Activated B cell treated with CpG ODN at 0.5 μM for 24 hours (primary cell): ENCODE data around the gene SPTBN5. TPM values are rescaled to one million over a fixed set of nuclear protein-coding genes. Genes with fewer than 3 reads are reported as not detected.

Experiments
- ATAC-seq: fragments of 200-7000 bp; cut with Tn5 transposase; one replicate; pipeline ENCODE4 v1.10.0; 2021; ENCODE audit warnings: low read depth, mild to moderate bottlenecking, moderate library complexity
- CTCF ChIA-PET: fragments of 350-600 bp; sonication (Branson Sonifier 250); formaldehyde crosslinking; loops from one replicate; lab custom pipeline; 2021; ENCODE audit warnings: antibody characterized with exemption; lab: Charles Lee
- POLR2A ChIA-PET: fragments of 350-600 bp; sonication (Branson Sonifier 250); formaldehyde crosslinking; loops from one replicate; lab custom pipeline; 2021; ENCODE audit warnings: antibody characterized with exemption; lab: Charles Lee
- DNase-seq: peaks from one replicate; pipeline ENCODE4 v3.0.0; 2022
- H3K27ac Mint-ChIP-seq: one replicate; pipeline ENCODE4 v1.8.0; 2020; ENCODE audit warnings: mixed read lengths
- H3K27me3 Mint-ChIP-seq: one replicate; pipeline ENCODE4 v1.8.0; 2021; ENCODE audit warnings: mixed read lengths
- H3K36me3 Mint-ChIP-seq: one replicate; pipeline ENCODE4 v1.8.0; 2021; ENCODE audit warnings: low read depth, mixed read lengths
- H3K4me1 Mint-ChIP-seq: one replicate; pipeline ENCODE4 v1.8.0; 2021; ENCODE audit warnings: mixed read lengths
- H3K4me3 Mint-ChIP-seq: one replicate; pipeline ENCODE4 v1.8.0; 2020; ENCODE audit warnings: mild to moderate bottlenecking, mixed read lengths
- H3K9me3 Mint-ChIP-seq: one replicate; pipeline ENCODE4 v1.8.0; 2020; ENCODE audit warnings: mixed read lengths
- intact Hi-C: fragments of 100-400 bp; cut with micrococcal nuclease; formaldehyde crosslinking; loops from one replicate; pipeline ENCODE4 v1.15.1; 2024
- total RNA-seq: library from RNA; stranded (reverse); gene quantifications from 2 replicates; pipeline ENCODE4 v1.2.3, GENCODE V29; 2022
- TF ChIP-seq, protein P1 (sequence below): fragments of 200-600 bp; IDR thresholded peaks from one replicate; pipeline ENCODE4 v1.8.0; 2022; ENCODE audit warnings: antibody characterized with exemption, mild to moderate bottlenecking

The SPTBN5 gene
- total RNA-seq, 1 donor from 2014 or later, result 1.1 TPM

DNA sequence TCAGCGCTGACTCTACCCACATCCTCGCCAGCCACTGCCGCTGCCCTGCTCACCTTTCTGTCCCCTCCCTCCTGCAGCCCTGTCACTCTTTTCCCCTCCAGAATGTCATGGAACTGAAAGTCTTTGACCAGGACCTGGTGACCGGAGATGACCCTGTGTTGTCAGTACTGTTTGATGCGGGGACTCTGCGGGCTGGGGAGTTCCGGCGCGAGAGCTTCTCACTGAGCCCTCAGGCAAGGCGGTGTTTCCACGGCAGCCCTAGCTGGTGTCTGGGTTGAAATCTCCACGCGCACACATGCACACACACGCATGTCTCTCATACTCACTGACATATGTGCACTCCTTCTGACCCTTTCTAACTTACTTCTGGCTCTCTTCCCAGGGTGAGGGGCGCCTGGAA, 53.2 kb downstream of the SPTBN5 start:
- intact Hi-C loops, result no loop called here
- TF ChIP-seq, protein P1, sequence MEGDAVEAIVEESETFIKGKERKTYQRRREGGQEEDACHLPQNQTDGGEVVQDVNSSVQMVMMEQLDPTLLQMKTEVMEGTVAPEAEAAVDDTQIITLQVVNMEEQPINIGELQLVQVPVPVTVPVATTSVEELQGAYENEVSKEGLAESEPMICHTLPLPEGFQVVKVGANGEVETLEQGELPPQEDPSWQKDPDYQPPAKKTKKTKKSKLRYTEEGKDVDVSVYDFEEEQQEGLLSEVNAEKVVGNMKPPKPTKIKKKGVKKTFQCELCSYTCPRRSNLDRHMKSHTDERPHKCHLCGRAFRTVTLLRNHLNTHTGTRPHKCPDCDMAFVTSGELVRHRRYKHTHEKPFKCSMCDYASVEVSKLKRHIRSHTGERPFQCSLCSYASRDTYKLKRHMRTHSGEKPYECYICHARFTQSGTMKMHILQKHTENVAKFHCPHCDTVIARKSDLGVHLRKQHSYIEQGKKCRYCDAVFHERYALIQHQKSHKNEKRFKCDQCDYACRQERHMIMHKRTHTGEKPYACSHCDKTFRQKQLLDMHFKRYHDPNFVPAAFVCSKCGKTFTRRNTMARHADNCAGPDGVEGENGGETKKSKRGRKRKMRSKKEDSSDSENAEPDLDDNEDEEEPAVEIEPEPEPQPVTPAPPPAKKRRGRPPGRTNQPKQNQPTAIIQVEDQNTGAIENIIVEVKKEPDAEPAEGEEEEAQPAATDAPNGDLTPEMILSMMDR, result no peak
- no peaks in the 10 kb centered on the region for H3K9me3 Mint-ChIP-seq
- ChIA-PET POLR2A (no interaction called here), CTCF (no interaction called here)
- no peak overlapping the region for H3K4me3 Mint-ChIP-seq
- H3K36me3 Mint-ChIP-seq, result peaks cover 21% of the 10 kb centered on the region
- peaks cover 2% of the 10 kb centered on the region for H3K4me1 Mint-ChIP-seq
- H3K27me3 Mint-ChIP-seq, result no peaks in the 10 kb centered on the region
- no peak overlapping the region for H3K27ac Mint-ChIP-seq
- no peak for DNase-seq
- ATAC-seq, result no peak

DNA sequence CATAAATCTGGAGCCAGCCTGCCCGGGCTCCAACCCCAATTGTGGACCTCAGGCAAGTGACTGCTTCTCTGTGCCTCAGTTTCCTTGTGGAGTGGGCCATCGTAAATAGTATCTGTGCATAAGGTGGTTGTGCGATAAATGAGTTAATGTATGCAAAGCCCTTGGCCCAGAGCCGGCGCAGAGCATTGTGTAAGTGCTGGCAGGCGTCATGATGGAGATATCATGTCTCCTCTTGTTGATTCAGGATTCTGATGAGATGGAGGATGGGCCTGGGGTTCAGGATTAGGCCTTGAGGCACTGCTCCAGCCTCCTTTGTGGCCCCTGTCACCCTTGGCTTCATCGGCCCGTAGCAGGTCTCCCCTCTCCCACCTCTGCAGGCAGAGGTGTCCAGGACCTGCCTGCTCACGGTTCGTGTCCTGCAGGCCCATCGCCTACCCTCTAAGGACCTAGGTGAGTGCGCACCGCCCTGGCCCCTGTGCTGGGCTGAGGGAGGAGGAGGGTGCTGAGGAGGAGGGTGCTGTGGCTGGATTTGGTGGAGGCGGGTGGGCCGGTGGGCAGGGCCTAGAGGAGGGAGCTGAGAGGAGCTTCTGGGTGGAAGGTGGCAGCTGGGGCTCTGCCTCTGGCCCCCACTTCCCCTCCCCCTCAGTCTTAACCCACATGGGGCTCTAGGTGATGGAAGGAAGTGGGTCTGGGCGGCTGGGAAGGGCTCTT, 53.9 kb downstream of the SPTBN5 start:
- Mint-ChIP-seq H3K36me3 (peaks cover 25% of the 10 kb centered on the region), H3K4me1 (peaks cover 2% of the 10 kb centered on the region), H3K9me3 (no peaks in the 10 kb centered on the region), H3K27ac (no peak overlapping the region), H3K27me3 (no peaks in the 10 kb centered on the region), H3K4me3 (no peak overlapping the region)
- CTCF ChIA-PET, result no interaction called here
- no peak for ATAC-seq
- no peak for DNase-seq
- TF ChIP-seq, protein P1, result no peak
- POLR2A ChIA-PET, result no interaction called here
- intact Hi-C loops, result no loop called here

DNA sequence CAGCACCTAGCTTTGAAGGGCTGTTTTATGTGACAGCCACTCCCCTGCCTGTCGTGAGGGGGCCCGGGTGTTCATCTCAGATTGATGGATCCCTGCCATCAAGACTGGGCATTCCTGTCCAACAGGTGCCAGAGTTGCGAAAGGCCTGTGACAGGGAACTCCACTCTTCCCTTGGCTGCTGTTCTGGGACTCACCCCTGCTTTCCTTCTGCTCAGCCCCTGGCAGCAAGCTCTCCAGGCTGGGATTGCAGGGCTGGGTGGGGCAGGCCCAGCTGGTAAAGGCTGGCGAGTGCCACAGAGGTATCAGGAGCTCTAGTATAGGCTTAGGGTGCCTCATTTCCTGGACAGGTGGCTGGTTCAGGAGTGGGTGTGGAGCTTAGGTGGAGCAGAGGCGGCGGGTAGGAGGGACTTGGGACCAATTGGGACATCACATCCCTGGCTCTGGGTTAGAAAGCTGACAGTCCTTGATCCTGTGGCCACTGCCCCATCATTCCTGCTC, 55.4 kb downstream of the SPTBN5 start, which contains the start of gene PLA2G4B:
TSS of gene PLA2G4B (plus strand) at position 448 of the 498 bp plus-strand sequence. CDS start 67 bp downstream, outside the sequence.
- Mint-ChIP-seq H3K4me1 (peaks cover 2% of the 10 kb centered on the region), H3K9me3 (no peaks in the 10 kb centered on the region), H3K27me3 (no peaks in the 10 kb centered on the region), H3K36me3 (peaks cover 27% of the 10 kb centered on the region), H3K27ac (no peak within 1 kb of the TSS), H3K4me3 (no peak within 1 kb of the TSS)
- no peak for ATAC-seq
- intact Hi-C loops, result no loop called here
- CTCF ChIA-PET, result no interaction called here
- TF ChIP-seq, protein P1, result no peak
- DNase-seq, result no peak
- POLR2A ChIA-PET, result interaction anchor here (0.6 kb wide), 1 partner anchor 524 kb away, joined by 3 read pairs; no protein-coding TSS in a partner anchor

DNA sequence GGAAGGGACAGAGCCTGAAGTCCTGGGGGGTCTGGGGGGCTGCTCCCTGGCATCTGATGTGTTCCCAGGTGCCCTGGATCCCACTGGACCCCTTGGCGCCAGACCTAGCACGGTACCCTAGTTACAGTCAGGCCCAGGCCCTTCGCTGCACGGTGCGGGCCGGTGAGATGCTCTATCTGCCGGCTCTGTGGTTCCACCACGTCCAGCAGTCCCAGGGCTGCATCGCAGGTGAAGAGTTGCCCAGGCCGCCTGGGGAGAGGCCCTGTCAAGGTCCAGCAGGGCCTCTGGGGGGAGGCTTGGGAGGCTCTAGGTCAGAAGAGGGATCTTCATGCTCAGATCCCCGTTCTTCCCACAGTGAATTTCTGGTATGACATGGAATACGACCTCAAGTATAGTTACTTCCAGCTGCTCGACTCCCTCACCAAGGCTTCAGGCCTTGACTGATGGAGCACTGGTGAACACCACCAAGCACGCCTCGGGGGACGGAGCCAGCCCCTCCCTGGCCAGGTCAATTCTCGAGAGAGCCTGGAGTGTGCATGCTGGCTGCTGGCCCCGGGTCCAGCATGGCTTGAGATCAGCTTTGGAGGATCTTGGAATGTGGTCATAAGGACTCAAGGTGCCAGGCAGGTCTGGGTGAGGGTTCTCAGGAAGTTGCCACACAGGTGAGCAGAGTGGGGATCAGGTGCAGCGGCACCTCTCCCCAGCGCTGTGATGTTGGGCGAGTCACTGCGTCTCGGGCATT, 57.0 kb downstream of the SPTBN5 start:
- CTCF ChIA-PET, result no interaction called here
- intact Hi-C loops, result no loop called here
- Mint-ChIP-seq H3K9me3 (no peaks in the 10 kb centered on the region), H3K27ac (no peak overlapping the region), H3K4me3 (no peak overlapping the region), H3K27me3 (no peaks in the 10 kb centered on the region), H3K4me1 (peaks cover 10% of the 10 kb centered on the region), H3K36me3 (peaks cover 28% of the 10 kb centered on the region)
- POLR2A ChIA-PET, result interaction anchor here (0.6 kb wide), 1 partner anchor 803 kb away, joined by 3 read pairs; no protein-coding TSS in a partner anchor
- DNase-seq, result no peak
- TF ChIP-seq, protein P1, result no peak
- ATAC-seq, result no peak

DNA sequence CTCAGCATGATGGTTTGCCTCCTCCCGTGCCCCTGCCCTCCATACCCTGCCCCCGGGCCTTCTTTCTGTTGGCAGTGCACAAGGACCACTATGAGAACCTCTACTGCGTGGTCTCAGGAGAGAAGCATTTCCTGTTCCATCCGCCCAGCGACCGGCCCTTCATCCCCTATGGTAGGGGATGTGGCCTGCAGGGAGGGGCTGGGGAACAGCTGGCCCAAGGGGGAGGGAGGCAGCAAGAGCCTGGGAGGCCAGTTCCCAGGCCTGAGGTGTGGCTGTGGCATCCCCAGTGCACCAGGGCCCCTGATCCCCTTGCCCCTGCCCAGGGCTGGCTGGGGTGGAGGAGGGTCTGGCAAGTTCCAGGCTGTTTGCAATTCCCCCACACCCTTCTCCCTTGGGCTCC, 57.8 kb downstream of the SPTBN5 start:
- H3K36me3 Mint-ChIP-seq, result peaks cover 26% of the 10 kb centered on the region

More for the DNA sequence above, 57.8 kb downstream of the SPTBN5 start:
- Mint-ChIP-seq H3K4me1 (peaks cover 10% of the 10 kb centered on the region), H3K27ac (no peak overlapping the region), H3K27me3 (no peaks in the 10 kb centered on the region), H3K9me3 (no peaks in the 10 kb centered on the region), H3K4me3 (no peak overlapping the region)
- no peak for DNase-seq
- ATAC-seq, result no peak
- TF ChIP-seq, protein P1, result no peak
- ChIA-PET CTCF (no interaction called here), POLR2A (no interaction called here)
- intact Hi-C loops, result no loop called here
